Panc1 (cell line): ENCODE data around the gene PTPRE. TPM values are rescaled to one million over a fixed set of nuclear protein-coding genes. Genes with fewer than 3 reads are reported as not detected.

Source experiments
- ATAC-seq: fragments of 200-7000 bp; cut with Tn5 transposase; 2 replicates; pipeline ENCODE4 v1.9.1; 2020; ENCODE audit warnings: mild to moderate bottlenecking, moderate library complexity
- BruUV-seq: library from RNA; stranded (reverse); fragments of 400-500 nt; replicated peaks from 2 replicates; lab custom pipeline; 2021; lab: Mats Ljungman, UMichigan
- CTCF ChIA-PET: fragments of 300-600 bp; sonication (Branson Sonifier 250); formaldehyde crosslinking; loops from one replicate; lab custom pipeline; 2022; ENCODE audit warnings: antibody characterized with exemption; lab: Charles Lee
- POLR2A ChIA-PET: fragments of 300-600 bp; sonication (Branson Sonifier 250); formaldehyde crosslinking; loops from one replicate; lab custom pipeline; 2022; ENCODE audit warnings: antibody characterized with exemption; lab: Charles Lee
- DNase-seq: peaks from one replicate; pipeline ENCODE4 v3.0.0-alpha.2; 2010; ENCODE audit warnings: low read depth, low spot score
- H3K27ac ChIP-seq: 2 replicates; pipeline ENCODE4 v1.5.1; 2011; ENCODE audit warnings: mild to moderate bottlenecking, low read length, inconsistent platforms
- H3K27me3 ChIP-seq: fragments of 200-500 bp; sonication (Bioruptor generic); 2 replicates; pipeline ENCODE4 v1.6.0; 2014; ENCODE audit warnings: low read length, inconsistent platforms; ENCODE audit not compliant: control insufficient read depth, insufficient read depth
- H3K36me3 ChIP-seq: fragments of 200-500 bp; sonication (Bioruptor generic); 2 replicates; pipeline ENCODE4 v1.5.1; 2014; ENCODE audit warnings: inconsistent platforms, mild to moderate bottlenecking, low read length, moderate library complexity; ENCODE audit not compliant: control insufficient read depth, insufficient read depth
- H3K4me1 ChIP-seq: 2 replicates; pipeline ENCODE4 v1.5.1; 2011; ENCODE audit warnings: inconsistent platforms, mild to moderate bottlenecking, low read length, moderate library complexity; ENCODE audit not compliant: control insufficient read depth, insufficient read depth
- H3K4me3 ChIP-seq, 2 experiments: 2 replicates each; pipeline ENCODE4 v1.5.1; 2011 to 2012; ENCODE audit warnings: low read depth in 2 of 2, low read length in 2 of 2, mild to moderate bottlenecking in 2 of 2, inconsistent platforms in 1 of 2, moderate library complexity in 1 of 2
- H3K9me3 ChIP-seq: fragments of 200-500 bp; sonication (Bioruptor generic); 2 replicates; pipeline ENCODE4 v1.5.1; 2014; ENCODE audit warnings: low read depth, mild to moderate bottlenecking, inconsistent platforms, low read length, moderate library complexity; ENCODE audit not compliant: control insufficient read depth, insufficient read depth
- CTCF ChIP-seq: fragments of 450-650 bp; IDR thresholded peaks from 2 replicates; pipeline ENCODE4 v1.5.1; 2017; ENCODE audit warnings: mild to moderate bottlenecking
- POLR2AphosphoS5 ChIP-seq: IDR thresholded peaks from 2 replicates; pipeline ENCODE4 v1.6.1; 2012; ENCODE audit warnings: mild to moderate bottlenecking, low read depth, low read length, moderate library complexity
- REST ChIP-seq, 2 experiments: IDR thresholded peaks; 2 replicates each; pipeline ENCODE4 v1.6.1; 2011 to 2012; ENCODE audit warnings: low read depth in 2 of 2, control low read depth in 1 of 2, low read length in 1 of 2, mild to moderate bottlenecking in 1 of 2, moderate library complexity in 1 of 2; ENCODE audit not compliant: insufficient read depth in 1 of 2
- SIN3A ChIP-seq: IDR thresholded peaks from 2 replicates; pipeline ENCODE4 v1.6.1; 2012; ENCODE audit warnings: low read depth, mild to moderate bottlenecking, low read length, moderate library complexity, borderline replicate concordance; ENCODE audit not compliant: insufficient read depth
- TCF7L2 ChIP-seq: IDR thresholded peaks from 2 replicates; pipeline ENCODE4 v1.6.1; 2011; ENCODE audit warnings: mild to moderate bottlenecking, low read depth, low read length, inconsistent platforms
- in situ Hi-C: cut with HindIII; loops from 2 replicates; pipeline ENCODE4 v1.10.0; 2016; ENCODE audit warnings: low sequenced_read_pairs, low pct_unique_long_range_greater_than_20kb
- intact Hi-C: fragments of 100-400 bp; cut with micrococcal nuclease; formaldehyde crosslinking; loops from one replicate; pipeline ENCODE4 v1.10.0; 2022; ENCODE audit not compliant: unreplicated experiment
- total RNA-seq: library from RNA; stranded (reverse); gene quantifications from one replicate; pipeline ENCODE4 v1.2.1, GENCODE V29; 2021; ENCODE audit not compliant: unreplicated experiment

Gene PTPRE
- total RNA-seq, 1 experiment from 2014 or later = 0.44 TPM

DNA sequence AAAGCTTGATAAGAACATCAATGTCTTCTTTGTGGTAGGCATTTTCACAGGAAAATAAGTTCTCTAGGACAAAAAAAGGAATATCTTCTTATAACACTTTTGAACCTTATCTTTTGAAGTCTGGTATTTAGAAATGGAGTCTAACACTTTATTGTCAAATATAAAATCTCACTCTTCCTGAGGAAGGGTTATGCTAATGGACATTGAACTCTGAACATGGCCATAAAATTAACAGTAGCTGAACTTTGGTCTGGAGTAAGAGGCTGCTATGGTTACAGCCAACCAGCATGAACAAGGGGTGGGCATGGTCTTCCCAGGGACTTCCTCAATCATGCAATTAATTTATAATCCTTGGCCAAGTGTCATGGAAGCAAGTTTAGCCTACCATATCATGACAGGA is 14.2 kb upstream of the PTPRE start, which contains the start of gene CLRN3:
TSS of gene CLRN3 (minus strand) at position 199 of the 400 bp plus-strand sequence. CDS start at position 42, 157 bp downstream.
- DNase-seq (no peak), ATAC-seq (no peak)
- Histone ChIP-seq H3K27ac (no peak within 1 kb of the TSS), H3K4me1 (no peaks in the 10 kb centered on the region), H3K9me3 (no peaks in the 10 kb centered on the region), H3K36me3 (no peaks in the 10 kb centered on the region), H3K27me3 (peaks cover 15% of the 10 kb centered on the region), H3K4me3 (no peak within 1 kb of the TSS)
- intact Hi-C loops = no loop called here
- ChIA-PET CTCF (no interaction called here), POLR2A (no interaction called here)
- no TSS peak for BruUV-seq
- no peak for TF ChIP-seq SIN3A
- TF ChIP-seq TCF7L2 = no peak
- TF ChIP-seq CTCF = no peak
- no peak for TF ChIP-seq REST (IDR thresholded peaks at IDR 0.05; ENCODE audit: insufficient read depth in 1 of 2, low read depth in 2 of 2, low read length in 1 of 2)
- TF ChIP-seq POLR2AphosphoS5 = no peak
- in situ Hi-C loops = no loop called here

DNA sequence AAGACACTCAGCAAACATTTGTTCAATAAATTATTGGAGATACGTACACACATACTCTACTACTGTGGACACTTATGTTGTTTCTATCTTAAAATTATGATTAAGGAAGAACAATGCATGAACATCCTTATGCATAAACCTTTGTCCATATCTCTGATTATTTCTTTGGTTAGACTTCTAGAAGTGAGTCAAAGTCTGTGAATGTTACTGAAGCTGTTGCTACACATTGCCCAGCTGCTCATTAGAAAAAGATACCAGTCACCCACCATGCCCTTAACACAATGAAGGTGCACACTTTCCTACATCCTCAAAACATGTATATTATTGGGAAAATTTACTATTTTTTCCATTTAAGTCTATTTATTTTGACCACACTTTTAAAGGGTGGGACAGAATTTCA is 12.8 kb upstream of the PTPRE start:
- ChIA-PET POLR2A (no interaction called here), CTCF (no interaction called here)
- TF ChIP-seq POLR2AphosphoS5 (no peak), CTCF (no peak), SIN3A (no peak), REST (IDR thresholded peaks at IDR 0.05; ENCODE audit: insufficient read depth in 1 of 2, low read depth in 2 of 2, low read length in 1 of 2) (no peak), TCF7L2 (no peak)
- H3K27me3 ChIP-seq = peaks cover 15% of the 10 kb centered on the region
- ATAC-seq = no peak
- in situ Hi-C loops = no loop called here
- BruUV-seq = no TSS peak
- H3K27ac ChIP-seq = no peak overlapping the region
- intact Hi-C loops = no loop called here
- H3K4me1 ChIP-seq = no peaks in the 10 kb centered on the region
- no peak overlapping the region for H3K4me3 ChIP-seq
- DNase-seq = no peak
- H3K36me3 ChIP-seq = no peaks in the 10 kb centered on the region
- H3K9me3 ChIP-seq = no peaks in the 10 kb centered on the region
